HFF-Myc (cell line): ENCODE measurements around the gene GPR107.
"Not testable (repeated sequence)": the region's sequence is repeated elsewhere in the genome, so short reads cannot be mapped to it uniquely, and the experiment has no call there.

Experiments used
- DNase-seq: peaks from one replicate; pipeline ENCODE4 v3.0.0-alpha.2; 2011; ENCODE audit warnings: low read depth; ENCODE audit errors: extremely low read depth
- H3K4me3 ChIP-seq: replicated peaks from 2 replicates; pipeline ENCODE4 v1.5.1; 2011; ENCODE audit warnings: low read depth, mild to moderate bottlenecking, control low read depth, low read length
- TF ChIP-seq, protein P1 (sequence below): IDR thresholded peaks from 2 replicates; pipeline ENCODE4 v1.5.1; 2012; ENCODE audit warnings: mild to moderate bottlenecking, low read depth, low read length, control low read depth; ENCODE audit errors: missing control alignments

The GPR107 gene

DNA sequence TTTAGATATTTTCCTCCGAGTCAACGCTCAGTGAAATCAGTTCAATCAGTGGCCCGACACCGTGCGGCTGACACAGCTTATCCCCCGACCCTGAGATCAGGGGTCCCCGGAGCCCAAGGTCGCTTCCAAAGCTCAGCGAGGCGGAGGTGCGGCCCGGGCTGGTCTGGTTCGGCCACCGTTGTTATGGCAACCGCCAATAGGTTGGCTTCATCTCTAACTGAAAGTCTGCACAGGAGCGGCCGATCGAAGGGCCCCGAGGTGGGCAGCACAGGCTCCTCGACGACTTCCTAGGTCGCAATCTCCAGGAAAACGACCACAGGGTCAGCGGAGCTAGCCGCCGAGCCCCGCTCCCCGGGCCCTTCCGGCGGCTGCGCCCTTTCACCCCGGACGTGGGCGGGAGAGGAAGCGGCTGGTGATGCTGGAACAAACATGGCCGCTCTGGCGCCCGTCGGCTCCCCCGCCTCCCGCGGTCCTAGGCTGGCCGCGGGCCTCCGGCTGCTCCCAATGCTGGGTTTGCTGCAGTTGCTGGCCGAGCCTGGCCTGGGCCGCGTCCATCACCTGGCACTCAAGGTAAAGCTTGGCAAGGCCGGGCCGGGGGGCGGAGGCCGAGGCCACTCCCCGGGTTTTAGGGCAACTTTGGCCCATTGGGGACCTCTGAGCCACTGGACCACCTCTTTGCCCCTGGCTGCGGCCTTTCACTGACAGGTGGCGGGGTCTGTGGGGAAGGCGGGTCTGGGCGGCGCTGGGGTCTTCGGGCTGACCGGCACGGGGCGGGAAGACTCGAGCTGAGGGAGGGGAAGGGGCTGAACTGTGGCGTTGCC, at the start of gene GPR107:
GPR107 (plus strand) TSS at position 403 of the 821 bp plus-strand sequence; CDS start at position 430, 27 bp downstream.
- TF ChIP-seq, protein P1, sequence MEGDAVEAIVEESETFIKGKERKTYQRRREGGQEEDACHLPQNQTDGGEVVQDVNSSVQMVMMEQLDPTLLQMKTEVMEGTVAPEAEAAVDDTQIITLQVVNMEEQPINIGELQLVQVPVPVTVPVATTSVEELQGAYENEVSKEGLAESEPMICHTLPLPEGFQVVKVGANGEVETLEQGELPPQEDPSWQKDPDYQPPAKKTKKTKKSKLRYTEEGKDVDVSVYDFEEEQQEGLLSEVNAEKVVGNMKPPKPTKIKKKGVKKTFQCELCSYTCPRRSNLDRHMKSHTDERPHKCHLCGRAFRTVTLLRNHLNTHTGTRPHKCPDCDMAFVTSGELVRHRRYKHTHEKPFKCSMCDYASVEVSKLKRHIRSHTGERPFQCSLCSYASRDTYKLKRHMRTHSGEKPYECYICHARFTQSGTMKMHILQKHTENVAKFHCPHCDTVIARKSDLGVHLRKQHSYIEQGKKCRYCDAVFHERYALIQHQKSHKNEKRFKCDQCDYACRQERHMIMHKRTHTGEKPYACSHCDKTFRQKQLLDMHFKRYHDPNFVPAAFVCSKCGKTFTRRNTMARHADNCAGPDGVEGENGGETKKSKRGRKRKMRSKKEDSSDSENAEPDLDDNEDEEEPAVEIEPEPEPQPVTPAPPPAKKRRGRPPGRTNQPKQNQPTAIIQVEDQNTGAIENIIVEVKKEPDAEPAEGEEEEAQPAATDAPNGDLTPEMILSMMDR = no peak
- peak within 1 kb of the TSS; percentile 71 for H3K4me3 ChIP-seq
- no peak for DNase-seq

DNA sequence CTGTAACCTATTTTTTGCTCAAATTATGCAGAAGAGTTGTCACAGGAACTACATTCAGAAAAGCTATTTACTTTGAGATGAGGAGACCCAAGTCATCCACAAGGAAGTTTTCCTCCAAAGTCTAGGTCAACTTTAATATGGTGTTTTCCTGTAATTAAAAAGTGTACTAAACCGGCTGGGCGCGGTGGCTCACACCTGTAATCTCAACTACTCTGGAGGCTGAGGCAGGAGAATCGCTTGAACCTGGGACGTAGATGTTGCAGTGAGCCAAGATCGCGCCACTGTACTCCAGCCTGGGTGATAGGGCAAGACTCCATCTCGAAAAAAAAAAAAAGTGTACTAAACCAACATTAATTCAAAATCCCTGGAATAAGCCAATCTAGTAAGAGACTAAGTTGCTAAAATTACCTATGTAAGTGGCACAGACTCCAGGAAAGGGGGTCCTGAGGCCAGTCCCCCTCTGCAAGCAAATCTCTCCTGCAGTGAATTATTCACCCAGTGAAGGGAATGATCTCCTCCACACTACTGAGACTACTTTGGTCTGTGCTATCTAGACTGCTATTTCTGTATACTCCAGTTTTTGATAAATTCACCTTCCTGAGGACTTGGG, 49.7 kb upstream of the GPR107 start:
- H3K4me3 ChIP-seq = no peak overlapping the region
- no peak for DNase-seq
- TF ChIP-seq, protein P1 = no peak

DNA sequence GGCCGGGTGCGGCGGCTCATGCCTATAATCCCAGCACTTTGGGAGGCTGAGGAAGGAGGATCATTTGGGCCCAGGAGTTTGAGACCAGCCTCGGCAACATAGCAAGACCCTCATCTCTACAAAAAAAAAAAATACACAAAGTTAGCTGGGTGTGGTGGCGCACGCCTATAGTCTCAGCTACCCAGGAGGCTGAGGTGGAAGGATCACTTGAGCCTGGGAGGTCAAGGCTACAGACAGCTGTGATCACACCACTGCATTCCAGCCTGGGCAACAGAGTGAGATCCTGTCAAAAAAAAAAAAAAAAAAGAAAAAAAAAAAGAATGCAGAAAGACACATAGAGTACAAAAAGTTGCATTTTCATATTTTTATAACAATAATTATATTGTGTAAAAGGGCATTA, 46.8 kb upstream of the GPR107 start:
- not testable (repeated sequence) for DNase-seq, H3K4me3 ChIP-seq

DNA sequence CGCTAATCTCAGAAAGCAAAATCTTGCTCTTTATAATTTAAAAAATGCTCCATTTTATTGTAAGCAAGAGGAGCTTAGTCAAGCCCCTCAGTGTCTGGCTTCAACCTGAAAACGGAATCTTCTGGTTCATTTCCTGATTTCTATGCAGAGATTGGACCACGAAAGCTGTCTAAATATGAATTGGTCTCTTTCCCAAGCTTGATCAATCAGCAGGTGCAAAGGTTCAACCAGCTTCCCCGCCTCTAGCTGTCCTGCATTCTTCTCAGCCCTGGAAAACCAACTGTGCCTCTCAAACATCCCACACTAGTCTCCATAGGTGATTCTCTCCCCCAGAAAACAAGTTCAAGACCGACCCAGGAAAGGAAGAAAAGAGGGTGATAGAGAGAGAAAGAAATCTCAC, 45.2 kb upstream of the GPR107 start:
- TF ChIP-seq, protein P1 = no peak
- no peak overlapping the region for H3K4me3 ChIP-seq
- DNase-seq = no peak

DNA sequence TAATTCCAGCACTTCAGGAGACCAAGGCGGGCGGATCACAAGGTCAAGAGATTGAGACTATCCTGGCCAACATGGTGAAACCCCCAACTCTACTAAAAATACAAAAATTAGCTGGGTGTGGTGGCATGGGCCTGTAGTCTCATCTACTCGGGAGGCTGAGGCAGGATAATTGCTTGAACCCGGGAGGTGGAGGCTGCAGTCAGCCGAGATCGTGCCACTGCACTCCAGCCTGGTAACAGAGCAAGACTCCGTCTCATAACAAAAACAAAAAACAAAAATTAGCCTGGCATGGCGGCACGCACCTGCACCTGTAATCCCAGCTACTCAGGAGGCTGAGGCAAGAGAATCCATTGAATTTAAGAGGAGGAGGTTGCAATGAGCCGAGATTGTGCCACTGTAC, 44.2 kb upstream of the GPR107 start:
- not testable (repeated sequence) for H3K4me3 ChIP-seq, DNase-seq

DNA sequence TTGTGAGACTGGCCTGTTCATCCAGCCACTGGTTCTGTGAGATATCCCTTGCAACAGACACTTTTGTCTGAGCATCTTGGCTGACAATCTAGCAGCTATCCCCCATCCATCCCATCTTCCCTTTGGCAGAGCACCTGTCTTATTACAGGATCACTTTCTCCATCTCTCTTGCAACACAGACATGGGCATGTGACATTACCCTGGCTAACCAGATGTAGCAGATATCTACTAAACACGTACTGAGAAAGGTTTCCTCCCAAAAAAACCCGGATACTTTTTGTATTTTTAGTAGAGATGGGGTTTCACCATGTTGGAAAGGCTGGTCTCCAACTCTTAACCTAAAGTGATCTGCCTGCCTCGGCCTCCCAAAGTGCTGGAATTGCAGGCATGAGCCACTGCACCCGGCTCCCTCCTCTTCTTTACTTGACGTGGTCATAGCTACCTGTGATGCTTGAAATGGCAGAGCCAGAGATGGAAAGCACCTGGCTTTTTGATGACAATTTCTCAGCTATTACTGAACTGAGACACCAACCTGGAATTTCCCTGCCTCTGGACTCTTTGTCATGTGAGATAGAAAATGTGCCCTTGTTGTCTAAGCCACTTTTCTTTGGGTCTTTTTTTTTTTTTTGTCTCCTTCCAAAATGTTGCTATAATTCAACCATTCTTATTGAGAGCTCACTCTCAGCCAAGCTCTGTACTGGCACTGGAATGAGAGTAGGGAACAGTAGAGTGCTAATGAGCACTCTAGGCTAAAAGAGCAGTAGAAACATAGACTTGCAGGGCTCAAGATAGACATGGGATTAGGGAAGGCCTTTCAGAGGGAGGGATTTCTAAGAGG, 43.3 kb upstream of the GPR107 start:
- TF ChIP-seq, protein P1 = no peak
- no peak overlapping the region for H3K4me3 ChIP-seq
- DNase-seq = no peak

DNA sequence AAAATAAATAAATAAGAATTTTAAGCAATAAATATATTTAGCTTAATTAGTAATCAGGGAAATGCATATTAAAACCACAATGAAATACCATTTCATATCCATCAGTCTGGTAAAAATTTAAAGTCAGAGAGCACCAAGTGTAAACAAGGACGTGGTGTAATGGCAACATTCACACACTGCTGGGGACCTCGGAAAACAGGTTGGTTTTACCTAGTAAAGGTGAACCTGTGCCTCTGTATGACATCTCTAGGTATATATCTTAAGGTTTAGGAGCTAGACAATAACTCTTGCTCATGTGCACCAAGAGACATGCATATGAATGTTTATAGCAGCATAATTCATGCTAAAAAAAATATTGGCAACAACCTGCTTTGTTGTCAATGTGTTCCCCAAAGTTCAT, 40.4 kb upstream of the GPR107 start:
- no peak for DNase-seq
- no peak overlapping the region for H3K4me3 ChIP-seq
- TF ChIP-seq, protein P1 = no peak
